GM18870 (cell line): ENCODE measurements around the gene DOCK1.

Experiments
- ATAC-seq: cut with Tn5 transposase; IDR thresholded peaks from one replicate; pipeline ENCODE4 v1.9.1; 2021; ENCODE audit warnings: moderate library complexity; ENCODE audit not compliant: unreplicated experiment

DOCK1 gene

DNA sequence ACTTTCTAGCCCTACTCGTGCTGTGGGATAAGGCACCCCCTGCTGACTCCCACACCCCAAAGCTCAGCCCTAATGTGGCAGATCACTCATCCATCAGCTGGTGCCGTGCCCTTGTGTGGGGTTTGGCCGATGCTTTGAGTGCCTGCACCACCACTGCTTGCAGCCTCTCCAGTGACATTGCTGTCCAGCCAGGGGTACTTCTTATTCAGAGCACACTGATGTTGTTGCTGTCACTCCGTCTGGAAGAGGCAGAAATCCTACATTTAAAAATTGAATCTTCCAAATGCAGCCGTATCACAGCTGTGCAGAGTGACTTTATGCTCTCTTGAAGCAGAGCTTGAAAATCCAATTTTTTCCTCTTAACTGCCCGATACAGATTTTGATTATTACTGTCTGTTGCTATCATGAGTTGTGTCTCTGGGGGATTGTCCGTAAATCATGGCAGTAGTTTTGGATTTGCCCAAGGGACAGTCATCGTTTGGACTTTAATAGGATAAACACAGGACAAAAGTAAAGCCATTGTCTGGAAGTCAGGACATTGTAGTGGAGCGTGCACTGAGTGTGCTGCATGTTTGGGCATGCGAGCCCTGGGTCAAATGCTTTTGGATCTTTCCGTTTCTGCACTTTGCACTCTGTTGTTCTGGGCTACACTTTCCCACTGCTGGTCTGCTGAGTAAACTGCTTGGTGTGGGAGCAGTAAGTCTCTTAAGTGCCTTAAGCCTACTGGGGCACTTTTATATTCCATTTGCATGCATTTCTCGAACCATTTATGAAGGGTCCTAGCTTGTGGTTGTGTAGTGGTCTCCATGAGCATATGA lies 128.2 kb downstream of the DOCK1 start:
- no peak for ATAC-seq

DNA sequence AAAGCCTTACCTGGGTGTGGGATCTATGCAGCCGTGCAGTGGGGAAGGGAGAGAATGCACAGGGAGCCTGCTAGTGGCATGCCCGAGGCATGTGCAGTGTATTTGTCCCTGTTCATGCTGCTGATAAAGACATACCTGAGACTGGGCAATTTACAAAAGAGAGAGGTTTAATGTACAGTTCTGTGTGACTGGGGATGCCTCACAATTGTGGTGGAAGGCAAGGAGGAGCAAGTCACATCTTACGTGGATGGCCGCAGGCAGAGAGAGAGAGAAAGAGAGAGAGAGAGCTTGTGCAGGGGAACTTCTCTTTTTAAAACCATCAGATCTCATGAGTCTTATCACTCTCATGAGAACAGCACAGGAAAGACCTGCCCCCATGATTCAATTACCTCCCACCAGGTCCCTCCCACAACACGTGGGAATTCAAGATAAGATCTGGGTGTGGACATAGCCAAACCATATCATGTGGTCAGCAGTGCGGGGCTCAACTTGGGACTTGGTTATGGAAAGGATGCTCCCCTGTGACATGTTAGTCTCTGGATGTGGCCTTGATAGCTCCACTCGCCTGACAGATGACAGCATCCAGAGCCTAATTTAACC lies 128.9 kb downstream of the DOCK1 start:
- no peak for ATAC-seq

DNA sequence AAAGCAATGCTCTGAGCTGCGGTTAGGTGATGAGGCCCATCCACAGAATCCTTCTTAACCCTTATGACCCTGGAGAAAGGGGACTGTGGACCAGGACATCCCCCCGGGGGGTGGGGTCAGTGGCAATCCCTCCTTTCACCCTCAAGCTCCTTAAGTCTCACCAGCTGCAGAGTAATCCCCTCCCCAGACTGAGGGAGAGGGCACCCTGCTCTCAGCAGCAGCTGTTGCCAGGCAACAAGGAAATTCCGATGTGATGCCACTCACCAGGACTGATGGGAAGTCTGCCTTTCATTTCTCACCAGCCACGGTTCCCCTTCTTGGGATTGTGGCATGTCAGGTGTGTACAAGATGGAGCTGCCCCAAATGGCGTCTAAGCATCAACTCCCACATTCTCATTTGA lies 129.6 kb downstream of the DOCK1 start:
- ATAC-seq, result no peak

DNA sequence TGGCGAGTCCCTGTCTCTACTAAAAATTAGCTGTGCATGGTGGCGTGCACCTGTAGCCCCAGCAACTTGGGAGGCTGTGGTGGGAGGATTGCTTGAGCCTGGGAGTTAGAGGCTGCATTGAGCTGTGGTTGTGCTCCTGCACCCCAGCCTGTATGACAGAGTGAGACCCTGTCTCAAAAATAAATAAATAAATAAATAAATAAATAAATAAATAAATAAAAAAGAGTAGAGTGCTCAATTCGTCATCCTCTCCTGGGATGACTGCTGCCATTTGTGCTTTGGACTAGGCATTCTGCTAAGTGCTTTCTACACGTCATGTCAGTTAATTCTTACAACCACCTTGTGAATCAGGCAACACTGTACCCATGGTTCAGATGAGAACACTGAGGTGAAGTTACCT lies 130.6 kb downstream of the DOCK1 start:
- no peak for ATAC-seq

DNA sequence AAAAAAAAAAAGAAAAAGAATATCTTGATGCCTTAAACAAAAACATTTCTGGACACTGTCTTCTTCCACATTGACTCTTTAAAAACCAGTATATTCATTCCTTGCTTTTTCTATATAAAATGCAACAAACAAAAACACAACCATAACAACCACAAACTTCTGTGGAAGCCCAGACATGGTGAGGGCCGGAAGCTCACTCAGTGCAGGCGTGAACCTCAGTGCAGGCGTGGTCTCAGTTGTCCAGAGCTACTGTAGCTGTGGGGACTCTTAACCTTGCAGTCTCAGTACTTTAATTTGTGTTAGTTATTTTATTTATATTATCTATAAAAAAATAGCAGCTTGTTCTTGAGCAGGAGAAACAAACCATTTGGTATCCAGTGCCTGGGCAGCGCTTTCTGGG lies 131.8 kb downstream of the DOCK1 start:
- no peak for ATAC-seq

DNA sequence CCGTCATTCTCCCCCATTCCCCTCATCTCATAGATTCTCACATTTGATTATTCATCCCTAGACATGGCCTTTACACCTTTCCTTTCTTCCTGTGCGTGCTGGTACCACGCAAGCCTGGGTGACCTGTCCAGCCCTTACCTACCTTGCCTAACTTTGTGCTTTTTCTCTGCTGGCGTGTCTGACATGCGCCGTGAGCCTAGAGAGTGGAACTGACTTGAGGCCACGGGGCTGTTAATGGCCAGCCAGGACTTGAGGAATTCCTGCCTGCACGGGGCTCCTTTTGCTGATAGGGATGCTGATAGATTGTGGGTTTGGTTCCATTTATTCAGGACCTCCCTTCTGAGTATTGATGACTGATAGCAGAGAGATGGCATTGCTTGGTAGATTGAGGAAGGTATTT lies 134.2 kb downstream of the DOCK1 start:
- no peak for ATAC-seq

DNA sequence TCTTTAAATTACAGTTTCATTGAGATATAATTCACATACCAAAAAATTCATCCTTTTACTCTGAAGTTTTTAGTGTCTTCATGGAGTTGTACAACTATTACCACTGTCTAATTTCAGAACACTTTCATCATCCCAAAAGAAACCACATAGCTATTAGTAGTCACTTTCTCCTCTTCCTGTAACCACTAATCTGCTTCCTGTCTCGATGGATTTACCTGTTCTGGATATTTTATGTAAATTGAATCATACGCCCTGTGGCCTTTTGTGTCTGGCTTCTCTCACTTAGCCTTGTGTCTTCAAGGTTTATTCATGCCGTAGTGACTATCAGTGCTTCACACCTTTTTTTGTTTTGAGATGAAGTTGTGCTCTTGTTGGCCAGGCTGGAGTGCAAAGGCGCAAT lies 135.5 kb downstream of the DOCK1 start:
- no peak for ATAC-seq

DNA sequence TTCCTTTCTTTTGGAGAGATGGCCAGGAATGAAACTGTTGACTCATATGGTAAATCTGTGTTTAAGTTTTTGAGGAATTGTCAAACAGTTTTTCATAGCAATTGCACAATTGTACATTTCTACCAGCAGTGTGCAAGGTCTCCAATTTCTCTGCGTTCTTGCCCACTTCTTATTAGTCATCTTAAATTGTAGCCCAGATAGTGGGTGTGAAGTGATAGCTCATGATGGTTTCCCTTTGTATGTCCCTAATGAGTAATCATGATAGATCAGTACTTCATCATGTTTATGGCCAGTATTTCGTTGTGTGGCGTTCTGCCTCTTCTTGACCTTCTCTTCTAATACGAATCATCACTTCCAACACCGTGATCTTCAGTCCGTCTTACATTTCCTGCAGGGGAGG lies 136.3 kb downstream of the DOCK1 start:
- ATAC-seq, result no peak

DNA sequence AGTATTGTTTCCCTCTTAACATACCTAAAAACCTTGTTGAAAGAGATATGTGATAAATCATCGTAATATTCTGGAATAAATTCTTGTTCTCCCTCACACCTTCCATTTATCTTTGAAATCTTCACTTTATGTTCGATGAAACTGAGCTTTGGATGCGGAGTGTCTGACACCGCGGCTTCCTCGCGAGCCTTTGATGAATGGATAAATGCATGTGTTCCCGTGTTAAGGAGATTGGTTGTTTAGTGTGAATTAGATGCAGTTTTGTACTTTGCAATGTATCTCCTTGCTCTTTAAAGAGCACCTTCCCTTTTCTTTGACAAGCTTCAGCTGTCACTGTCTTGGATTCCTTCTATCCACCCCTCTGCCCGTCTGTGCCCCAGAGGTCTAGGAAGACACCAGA lies 138.1 kb downstream of the DOCK1 start:
- ATAC-seq, result no peak

DNA sequence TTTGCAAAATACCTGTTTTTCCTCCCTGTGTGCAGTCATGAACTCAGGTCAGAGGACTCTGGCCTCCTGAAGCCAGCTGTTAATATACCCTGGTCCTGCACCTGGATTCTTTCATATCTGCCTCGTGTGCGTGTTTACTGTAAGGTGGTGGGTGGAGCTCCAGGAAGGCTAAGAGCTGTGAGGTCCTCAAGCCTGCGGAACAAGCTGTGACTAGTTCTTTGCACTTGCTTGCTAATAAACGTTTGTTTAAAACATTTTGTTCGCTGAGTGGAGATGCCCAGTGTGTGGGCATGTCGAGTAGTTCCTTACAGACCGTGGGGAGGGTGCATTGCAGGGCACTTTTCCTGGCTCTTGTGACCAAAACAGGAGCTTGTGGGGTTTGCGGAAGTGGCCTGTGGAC lies 139.0 kb downstream of the DOCK1 start:
- no peak for ATAC-seq

DNA sequence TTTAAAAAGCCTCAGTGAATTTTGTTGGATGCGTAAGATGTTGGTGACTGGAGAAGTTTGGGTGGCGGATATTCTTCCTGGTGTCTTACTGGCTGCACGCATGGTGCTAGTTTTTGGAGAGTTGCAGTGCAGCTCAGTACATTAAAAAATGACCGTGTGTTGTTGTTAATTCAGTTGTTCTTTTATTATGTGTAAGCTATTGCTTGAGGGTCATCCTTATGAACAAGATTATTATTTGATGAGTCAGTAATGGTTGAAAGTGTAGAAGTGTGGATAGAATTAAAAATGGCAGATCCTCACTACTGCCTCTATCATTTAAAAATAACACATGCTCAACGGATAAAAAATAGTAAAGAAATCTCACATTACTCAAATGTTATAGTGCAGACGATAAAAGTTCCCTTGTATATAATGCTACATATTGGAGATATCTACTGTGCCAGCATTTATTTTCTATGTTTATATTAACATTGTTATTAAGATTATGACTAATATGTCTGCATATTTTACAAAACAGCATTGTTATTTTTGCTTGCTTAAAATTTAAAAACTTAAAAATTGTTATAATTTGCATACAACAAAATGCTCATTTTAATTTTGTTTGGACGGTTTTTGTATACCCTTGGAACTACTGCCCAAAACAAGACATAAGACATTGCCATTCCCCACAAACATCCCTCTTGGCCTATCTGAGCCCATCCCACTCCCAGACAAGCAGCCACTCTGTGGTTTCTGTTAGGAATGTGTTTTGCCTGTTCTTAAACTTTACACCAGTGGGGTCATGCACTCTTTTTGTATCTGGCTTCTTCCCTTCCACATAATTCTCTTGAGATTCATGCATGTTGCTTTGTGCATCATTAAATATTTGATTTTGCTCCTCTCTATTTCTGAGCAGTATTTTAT lies 142.0 kb downstream of the DOCK1 start:
- no peak for ATAC-seq

DNA sequence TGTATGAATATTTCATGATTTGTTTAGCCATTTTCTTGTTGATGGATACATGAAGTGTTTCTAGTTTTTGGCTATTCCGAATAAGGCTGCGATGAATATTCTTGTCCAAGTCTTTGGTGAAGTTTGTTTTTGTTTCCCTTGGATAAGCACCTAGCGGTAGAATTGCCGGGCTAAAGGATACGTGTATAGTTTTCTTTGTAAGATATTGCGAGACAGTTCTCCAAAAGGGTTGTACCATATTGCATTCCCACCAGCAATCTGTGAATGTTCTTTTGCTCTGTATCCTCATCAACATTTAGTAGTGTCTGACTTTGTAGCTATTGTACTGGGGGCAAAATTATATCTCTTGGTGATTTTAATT lies 142.6 kb downstream of the DOCK1 start:
- no peak for ATAC-seq

DNA sequence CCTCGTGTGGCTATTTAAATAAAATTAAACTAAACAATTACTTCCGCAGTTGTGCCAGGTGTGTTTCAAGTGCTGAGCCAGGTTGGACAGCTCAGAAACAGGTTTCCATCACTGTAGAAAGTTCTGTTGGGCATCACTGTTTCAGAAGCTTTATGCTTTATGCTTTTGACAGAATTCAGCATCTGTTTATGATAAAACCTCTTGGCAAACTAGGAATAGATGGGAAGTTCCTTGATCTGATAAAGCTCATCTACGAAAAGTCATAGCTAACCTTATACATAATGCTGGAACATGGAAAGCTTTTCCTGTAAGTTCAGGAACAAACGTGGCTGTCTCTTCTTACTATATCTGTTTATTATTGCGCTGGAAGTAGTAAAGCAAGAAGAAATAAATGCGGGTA lies 143.4 kb downstream of the DOCK1 start:
- ATAC-seq, result no peak

DNA sequence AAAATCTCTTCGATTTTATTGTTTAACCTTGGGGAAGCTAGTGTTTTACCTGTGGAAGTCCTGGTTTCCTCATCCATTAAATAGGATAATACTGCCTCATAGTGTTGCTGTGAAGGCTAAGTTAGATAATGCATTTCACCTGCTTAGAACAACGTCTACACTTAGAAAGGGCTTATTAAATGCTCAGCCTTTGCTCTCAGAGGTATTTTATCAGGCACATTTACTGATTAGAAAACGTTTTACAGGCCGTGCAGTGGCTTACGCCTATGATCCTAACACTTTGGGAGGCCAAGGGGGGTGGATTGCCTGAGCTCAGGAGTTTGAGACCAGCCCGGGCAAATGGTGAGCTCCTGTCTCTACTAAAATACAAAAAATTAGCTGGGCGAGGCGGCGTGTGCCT lies 146.8 kb downstream of the DOCK1 start:
- ATAC-seq, result no peak

DNA sequence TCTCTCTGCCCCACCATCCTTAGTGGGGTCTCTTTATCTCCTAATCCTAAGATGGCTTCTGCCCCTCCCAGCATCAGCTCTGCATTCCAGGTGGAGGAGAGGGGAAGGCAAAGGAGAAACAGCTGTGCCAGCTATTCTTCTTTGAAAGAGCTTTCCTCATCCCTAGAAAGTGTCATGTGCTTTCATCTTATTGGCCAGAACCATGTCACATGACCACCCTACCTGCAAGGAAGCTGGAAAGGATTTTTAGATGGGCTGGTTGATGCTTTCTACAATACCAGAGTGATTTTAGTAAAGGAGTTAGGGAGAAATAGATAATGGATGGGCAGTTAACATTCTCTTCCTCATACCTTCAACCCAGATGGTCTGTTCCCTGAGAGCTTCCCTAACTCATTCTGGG lies 150.0 kb downstream of the DOCK1 start:
- ATAC-seq, result no peak

DNA sequence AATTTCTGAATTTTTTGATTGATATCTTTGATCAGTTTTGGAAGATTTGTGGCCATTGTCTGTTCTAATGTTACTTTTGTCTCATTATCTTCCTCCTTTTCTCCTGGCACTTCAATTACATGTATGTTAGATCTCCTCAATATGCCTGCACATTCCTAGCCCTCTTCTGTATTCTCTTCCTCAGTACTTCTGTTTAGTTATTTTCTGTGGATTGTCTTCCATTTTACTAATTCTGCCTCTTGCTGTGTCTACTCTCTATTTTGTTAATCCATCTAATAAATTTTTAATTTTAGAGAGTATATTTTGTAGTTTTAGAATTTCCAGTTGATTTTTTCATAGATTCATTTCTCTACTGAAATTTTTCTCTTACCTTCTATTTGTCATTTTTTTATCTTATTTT lies 154.1 kb downstream of the DOCK1 start:
- no peak for ATAC-seq

DNA sequence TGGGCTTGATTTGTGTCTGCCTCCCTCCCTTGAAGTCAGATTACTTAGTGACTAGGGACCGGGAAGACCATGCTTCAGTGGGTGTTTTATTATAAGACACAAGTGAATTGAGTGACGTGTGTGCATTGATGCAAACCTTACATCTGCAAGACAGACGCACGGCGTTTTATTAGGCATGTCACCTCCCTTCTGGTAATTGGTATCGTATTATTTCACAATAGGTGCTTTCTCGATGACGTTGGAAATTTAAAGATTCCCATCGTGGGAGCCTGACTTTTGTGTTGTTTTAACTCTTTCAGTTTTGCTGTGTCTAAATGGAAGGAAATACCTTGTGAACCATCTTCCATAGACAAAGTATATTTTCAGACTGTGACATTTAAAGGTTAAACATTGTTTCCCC lies 158.5 kb downstream of the DOCK1 start:
- no peak for ATAC-seq

DNA sequence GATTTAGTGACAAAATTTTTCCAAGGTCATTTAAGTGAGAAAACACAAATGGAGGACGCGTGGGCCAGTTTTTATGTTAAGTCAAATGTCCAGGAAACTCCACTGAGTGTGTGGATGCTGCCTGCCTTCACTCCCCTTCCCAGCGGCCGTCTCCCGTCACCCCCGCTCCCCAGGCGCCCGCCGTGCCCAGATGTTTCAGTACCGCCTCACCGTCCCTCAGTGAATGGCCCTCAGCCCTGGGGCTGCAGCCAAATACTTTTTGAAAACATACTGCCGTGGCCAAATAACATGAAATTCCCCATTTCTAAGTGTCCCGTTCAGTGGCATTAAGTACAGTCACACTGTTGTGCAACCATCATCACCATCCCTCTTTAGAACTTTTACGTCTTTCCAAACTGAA lies 159.2 kb downstream of the DOCK1 start:
- no peak for ATAC-seq

DNA sequence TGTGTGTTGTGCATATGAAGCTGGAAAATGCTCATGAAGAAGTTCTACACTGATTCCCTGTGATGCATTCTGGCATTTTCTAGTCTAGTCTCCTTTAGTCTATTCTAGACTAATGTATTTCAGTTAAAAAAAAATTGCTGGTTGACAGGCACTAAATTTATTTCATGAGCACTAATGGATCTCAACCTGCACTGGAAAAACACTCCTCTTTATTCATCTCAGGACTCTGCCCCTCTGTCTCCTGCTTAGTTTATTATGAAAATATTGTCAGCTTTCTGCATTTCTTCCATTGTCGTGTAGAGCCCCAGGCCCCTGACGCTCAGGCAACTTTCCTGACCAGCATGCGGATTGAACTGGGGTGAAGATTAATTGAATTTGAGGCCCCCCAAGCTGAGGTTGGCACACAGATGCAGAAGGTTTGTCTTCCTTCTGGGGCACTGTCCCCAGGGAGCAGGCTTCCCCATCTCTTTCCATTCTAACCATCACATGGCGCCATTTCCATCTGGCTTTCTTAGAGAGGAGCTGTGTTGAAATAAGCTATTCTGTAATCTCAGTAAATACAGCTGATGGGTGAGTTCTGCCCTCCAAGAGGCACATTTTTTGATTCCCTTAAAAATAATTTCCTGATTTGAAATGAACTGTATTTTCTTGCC lies 162.4 kb downstream of the DOCK1 start:
- no peak for ATAC-seq

DNA sequence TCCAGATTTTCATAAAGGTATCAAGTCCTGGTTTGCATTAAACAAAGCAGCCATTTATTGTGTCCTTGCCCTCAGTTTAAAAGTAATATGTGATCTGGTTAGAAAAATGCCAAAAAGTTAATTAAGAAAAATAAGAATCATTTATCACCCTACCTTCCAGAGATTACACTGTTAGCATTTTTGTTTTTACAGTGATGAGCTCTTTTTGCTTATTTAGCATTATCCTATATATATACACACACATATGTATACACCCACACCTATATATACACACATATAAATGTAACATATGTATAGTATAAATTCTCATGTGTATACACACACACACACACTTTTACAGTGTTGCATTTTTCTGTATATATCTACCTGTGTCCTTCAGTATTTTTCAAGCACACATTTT lies 163.3 kb downstream of the DOCK1 start:
- ATAC-seq, result no peak

DNA sequence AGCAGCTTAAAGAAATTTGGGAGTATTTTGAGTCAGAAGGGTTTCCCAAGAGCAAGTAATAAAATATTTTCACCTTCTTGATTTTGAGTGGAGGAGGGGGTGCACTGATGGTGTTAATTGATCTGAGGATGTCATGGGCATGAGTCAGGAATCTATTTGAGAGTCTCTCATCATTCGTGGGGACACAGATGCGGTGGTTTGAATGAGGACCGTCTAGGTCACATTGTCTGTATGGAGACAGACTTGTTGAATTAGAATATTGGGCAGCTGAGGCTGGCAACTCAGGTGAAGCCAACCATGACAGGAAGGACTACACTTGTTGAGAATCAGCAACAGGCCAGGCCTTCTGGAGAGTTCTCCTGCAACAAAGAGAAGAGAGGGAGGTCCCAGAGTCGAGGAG lies 164.2 kb downstream of the DOCK1 start:
- no peak for ATAC-seq
